SH-SY5Y (cell line): ENCODE data around the gene OR2C3.

Experiments
- GATA2 ChIP-seq: IDR thresholded peaks from 2 replicates; pipeline ENCODE4 v1.6.1; 2011; ENCODE audit warnings: mild to moderate bottlenecking, low read depth, low read length
- GATA3 ChIP-seq: IDR thresholded peaks from 2 replicates; pipeline ENCODE4 v1.6.1; 2011; ENCODE audit warnings: low read depth, mild to moderate bottlenecking, low read length, moderate library complexity

The OR2C3 gene

GRCh38 chr1:247538561-247538960 lies 2.3 kb upstream of the OR2C3 start:
- TF ChIP-seq GATA3 (no peak), GATA2 (no peak)

- TF ChIP-seq GATA3 (no peak), GATA2 (no peak)
Measured at GRCh38 chr1:247535402-247535801, 838 bp downstream of the OR2C3 start.

- TF ChIP-seq GATA3 = no peak
- TF ChIP-seq GATA2 = no peak
Measured at GRCh38 chr1:247531937-247532336, 4.3 kb downstream of the OR2C3 start.

- TF ChIP-seq GATA3 = no peak
Measured at GRCh38 chr1:247530785-247531184, 5.5 kb downstream of the OR2C3 start.

GRCh38 chr1:247529771-247530355 lies 6.4 kb downstream of the OR2C3 start:
- no peak for TF ChIP-seq GATA3
- no peak for TF ChIP-seq GATA2

- TF ChIP-seq GATA3 (no peak), GATA2 (no peak)
Measured at GRCh38 chr1:247528812-247529474, 7.3 kb downstream of the OR2C3 start.

GRCh38 chr1:247518613-247518891 lies 17.7 kb downstream of the OR2C3 start:
- TF ChIP-seq GATA3 = no peak
- TF ChIP-seq GATA2 = no peak

- TF ChIP-seq GATA2 (no peak), GATA3 (no peak)
Measured at GRCh38 chr1:247517795-247518612, 18.2 kb downstream of the OR2C3 start.

- TF ChIP-seq GATA3 (no peak), GATA2 (no peak)
Measured at GRCh38 chr1:247506831-247507230, 29.4 kb downstream of the OR2C3 start.

DNA sequence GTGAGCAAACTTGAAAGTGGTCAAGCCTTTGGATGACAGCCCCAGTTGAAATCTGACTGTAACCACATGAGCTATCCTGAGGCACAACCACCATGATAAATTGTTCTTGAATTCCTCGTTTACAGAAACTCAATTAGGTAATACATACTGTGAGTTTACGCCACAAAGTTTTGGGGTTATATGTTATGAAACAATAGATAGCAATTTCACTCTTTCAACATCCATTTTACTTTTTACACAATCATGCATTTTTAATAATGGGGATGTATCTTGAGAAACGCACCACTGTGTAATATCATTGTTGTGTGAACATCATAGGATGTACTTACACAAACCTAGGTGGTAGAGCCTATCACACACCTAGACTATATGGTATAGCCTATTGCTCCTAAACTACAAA lies 35.4 kb downstream of the OR2C3 start:
- TF ChIP-seq GATA3 (no peak), GATA2 (no peak)

DNA sequence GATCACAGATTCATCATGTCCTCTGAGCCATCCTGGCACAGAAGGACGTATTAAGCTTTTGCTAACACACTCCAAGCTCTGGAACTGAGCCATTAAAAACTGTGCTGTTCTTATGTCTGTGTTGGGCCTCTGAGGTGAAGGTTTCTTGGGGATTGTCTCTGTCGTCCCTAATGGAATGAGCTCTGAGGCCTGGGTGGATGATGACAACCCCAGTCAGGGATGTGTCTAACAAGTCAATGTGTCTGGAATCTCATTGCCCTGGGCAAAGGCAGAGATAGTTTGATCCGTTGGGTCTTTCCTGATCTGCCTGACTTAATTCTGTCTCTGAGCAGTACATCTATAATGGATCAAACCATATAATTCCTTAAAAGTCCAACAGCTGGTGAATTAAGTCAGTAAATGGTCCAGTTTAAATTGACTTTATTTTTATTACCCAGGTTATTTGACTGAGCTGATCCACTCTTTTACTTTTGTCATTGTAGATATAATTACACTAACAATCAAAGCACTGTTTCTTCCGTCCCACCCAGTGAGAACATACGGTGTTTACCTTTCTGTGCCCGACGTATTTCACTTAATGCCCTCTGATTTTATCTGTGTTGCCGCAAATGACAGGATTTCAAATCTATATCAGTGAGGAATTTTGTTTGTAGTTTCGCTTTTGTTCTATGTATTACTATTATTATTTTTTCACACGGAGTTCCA lies 39.5 kb downstream of the OR2C3 start:
- TF ChIP-seq GATA2 (no peak), GATA3 (no peak)

DNA sequence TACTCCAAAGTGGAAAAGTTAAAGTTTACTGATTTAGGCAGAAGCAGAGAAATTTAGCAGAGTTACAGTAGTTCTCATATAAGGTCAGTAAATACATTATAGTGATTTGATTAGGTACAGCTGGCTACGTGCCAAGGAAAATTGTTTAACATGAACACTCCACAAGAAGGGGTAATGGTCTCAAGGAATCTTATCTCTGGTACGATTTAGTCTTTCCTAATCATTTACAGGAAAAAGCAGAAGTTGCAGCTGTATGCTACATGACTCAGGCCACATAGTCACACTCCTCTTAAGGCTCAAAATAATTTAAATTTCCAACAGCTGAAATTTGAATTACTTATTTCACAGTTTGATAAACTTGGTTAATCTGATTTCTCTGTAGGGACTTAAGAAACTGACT lies 41.5 kb downstream of the OR2C3 start:
- TF ChIP-seq GATA2 = no peak
- TF ChIP-seq GATA3 = no peak

GRCh38 chr1:247493106-247493505 lies 43.1 kb downstream of the OR2C3 start:
- TF ChIP-seq GATA2 (no peak), GATA3 (no peak)

DNA sequence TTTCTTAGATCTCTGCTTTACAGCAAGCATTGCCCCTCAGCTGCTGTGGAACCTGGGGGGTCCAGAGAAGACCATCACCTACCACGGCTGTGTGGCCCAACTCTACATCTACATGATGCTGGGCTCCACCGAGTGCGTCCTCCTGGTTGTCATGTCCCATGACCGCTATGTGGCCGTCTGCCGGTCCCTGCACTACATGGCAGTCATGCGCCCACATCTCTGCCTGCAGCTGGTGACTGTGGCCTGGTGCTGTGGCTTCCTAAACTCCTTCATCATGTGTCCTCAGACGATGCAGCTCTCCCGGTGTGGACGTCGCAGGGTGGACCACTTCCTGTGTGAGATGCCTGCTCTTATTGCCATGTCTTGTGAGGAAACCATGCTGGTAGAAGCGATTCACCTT lies 44.9 kb downstream of the OR2C3 start:
- TF ChIP-seq GATA3 = no peak
- TF ChIP-seq GATA2 = no peak

- no peak for TF ChIP-seq GATA2
- no peak for TF ChIP-seq GATA3
Measured at GRCh38 chr1:247487057-247487456, 49.2 kb downstream of the OR2C3 start.

DNA sequence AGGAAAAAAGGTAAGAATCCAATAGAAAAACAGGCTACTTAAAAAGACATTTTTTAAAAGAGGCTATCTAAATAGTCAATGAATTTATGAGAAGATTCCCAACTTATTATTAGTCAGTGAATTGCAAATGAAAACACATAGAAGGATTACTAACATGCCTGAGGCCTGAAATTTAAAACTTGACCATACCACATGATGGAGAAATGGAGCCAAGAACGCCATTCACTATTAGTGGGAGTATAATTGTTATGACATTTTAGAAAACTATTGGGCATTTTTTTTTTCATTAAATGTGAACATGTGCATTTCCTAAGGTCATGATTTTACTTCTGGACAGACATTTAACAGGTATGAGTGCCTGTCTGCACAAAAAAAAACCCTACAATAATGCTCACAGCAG lies 53.5 kb downstream of the OR2C3 start:
- TF ChIP-seq GATA3 = no peak
- TF ChIP-seq GATA2 = no peak
